T-helper 1 cell treated with Interleukin-12 subunit alpha and Interleukin-12 subunit beta and Interleukin-4 antibody, amounts not matched to agents 30 ng/mL and 1 ng/mL, for 36 hours (primary cell): Measurements from ENCODE around the gene NCR3LG1. TPM values are rescaled to one million over a fixed set of nuclear protein-coding genes. Genes with fewer than 3 reads are reported as not detected.

Source experiments
- intact Hi-C: fragments of 100-400 bp; cut with micrococcal nuclease; formaldehyde crosslinking; loops from one replicate; pipeline ENCODE4 v1.15.1; 2024
- total RNA-seq: library from RNA; stranded (reverse); gene quantifications from 2 replicates; pipeline ENCODE4 v1.2.3, GENCODE V29; 2022

Gene NCR3LG1
- total RNA-seq, 1 donor from 2014 or later: 0.88 TPM

DNA sequence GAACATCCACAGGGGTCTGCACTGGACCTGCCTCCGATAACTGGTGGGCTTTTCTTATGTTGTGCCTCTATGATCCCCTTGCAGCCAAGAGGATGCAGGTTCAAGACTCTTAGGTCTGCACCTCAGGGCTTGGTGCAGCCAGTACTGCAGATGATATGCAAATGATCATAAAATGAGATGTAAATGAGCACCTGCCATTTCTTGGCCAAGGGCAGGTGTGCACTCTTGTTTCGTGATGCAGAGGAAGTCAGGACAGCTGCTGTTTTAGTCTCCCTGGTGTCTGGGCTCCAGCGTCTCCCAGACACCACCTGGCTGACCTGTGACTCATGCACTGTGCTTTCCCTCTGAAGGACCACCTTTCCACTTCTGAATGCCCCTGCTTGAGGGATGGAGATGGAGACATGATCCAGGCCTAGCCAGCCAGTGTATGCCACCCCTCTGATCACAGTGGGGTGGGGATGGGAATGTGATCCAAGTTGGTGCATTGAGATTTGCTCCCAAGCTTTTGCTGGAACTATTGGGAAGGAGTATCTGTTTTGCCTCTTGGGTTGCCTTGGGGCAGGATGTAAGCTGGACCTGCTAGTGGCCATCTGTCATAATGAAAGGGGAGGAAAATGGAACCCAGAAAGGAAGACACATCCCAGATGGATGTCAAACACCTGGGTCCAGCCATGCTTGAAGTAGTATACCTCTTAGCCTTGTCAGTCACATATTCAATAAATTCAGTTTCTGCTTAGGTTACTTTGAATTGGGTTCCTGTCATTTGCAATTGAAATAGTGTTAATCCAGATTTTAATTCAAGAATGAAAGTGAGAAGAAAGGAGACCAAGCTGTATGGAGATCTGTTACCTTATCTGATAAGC, 40.1 kb downstream of the NCR3LG1 start:
- intact Hi-C loops: no loop called here

DNA sequence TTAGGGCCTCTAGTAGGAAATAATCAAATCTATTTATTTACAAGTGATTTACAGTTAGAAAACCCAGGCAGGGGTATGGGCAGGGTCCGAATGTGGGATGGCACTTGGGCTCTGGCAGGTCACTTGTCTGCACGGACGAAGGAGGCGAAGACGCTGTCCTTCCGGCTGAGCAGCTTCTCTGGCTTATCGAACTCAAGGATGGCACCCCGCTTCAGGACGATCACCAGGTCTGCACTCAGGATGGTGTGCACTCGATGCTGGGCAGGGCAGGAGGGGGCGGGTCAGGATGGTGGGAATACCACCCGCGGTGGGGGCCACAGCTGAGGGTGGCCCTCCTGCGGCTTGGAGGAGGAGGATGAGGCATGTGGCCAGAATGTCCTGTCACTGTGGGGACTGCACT, 41.3 kb downstream of the NCR3LG1 start:
- intact Hi-C loops: no loop called here

DNA sequence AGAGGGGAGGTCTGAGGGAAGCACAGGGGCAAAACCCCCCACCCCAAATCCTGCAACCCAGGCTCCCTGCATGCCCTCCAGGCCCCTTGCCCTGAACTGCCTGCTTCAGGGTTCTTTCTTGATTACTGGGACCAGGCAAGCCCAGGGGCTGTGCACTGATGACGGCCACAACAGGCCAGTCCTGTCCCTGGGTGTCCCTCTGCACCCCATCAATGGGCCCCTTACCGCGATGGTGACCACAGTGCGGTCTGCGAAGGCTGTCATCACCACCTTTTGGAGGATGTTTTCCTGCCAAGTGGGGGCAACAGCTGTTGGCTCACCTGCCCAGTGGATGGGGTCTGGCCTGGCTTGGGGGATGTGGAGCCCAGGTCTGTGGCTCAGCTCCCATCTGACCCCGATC, 41.9 kb downstream of the NCR3LG1 start:
- intact Hi-C loops: no loop called here

DNA sequence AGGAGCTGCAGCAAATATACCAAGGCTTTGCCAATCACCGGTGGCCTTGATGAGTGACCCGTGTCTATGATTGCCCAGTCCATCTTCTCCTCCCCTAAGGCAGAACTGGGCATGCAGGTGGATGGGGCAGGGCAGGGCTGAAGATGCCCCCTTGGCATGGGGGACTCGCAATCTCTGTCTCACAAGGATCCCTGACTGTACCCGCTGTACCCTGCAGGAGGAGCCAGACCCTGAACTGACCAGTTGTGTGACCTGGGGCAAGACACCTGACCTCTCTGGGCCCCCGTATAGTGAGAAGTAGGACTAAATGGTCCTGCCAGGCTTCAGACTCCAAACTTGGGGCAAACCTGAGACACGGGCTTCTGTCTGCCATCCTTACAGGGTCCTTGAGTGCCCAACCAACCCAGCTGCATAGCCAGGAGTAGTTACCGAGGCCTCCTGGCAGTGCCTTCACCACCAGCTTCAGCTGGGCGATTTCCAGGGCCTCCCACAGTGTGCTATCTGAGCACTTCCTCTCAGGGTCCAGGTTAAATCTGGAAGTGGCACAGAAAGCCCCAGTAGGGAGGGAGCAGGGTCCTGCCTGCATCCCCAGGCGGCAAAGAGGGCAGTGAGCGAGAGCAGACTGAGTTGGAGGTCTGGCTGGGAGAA, 43.3 kb downstream of the NCR3LG1 start:
- intact Hi-C loops: no loop called here

DNA sequence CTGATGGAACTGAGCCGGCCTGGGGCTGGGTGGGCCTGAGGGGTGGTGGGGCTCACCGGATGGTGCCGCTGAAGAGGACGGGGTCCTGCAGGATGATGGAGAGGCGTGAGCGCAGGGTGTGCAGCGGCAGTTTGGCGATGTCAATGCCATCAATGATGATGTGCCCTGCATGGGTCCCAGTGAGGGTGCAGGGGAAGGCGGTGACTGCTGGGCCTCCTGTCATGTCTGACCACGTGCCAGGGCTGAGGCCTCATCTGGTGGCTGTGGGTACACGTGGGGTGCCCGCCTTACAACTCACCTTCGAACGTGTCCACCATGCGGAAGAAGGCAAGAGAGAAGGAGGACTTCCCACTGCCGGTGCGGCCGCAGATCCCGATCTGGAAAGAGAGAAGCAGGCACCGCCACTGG, 44.0 kb downstream of the NCR3LG1 start:
- intact Hi-C loops: no loop called here

DNA sequence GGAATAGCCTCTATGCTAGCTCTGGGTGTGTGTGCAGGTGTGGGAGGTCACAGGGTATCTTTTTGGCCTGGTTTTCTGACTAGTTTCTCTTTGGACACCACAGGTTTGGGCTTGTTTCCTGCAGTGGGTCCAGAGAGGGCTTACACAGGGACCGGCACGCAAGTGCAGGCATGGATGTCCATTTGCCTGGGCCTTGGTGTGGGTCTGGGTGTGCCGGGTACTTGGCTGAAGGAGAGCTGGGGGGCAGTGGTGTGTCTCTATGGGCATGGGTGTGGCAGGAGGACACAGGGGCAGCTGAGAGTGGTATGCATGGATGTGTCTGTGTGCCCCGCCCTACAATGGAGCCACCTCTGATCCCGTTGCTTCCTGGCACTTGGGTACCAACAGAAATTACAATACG, 44.4 kb downstream of the NCR3LG1 start:
- intact Hi-C loops: no loop called here

DNA sequence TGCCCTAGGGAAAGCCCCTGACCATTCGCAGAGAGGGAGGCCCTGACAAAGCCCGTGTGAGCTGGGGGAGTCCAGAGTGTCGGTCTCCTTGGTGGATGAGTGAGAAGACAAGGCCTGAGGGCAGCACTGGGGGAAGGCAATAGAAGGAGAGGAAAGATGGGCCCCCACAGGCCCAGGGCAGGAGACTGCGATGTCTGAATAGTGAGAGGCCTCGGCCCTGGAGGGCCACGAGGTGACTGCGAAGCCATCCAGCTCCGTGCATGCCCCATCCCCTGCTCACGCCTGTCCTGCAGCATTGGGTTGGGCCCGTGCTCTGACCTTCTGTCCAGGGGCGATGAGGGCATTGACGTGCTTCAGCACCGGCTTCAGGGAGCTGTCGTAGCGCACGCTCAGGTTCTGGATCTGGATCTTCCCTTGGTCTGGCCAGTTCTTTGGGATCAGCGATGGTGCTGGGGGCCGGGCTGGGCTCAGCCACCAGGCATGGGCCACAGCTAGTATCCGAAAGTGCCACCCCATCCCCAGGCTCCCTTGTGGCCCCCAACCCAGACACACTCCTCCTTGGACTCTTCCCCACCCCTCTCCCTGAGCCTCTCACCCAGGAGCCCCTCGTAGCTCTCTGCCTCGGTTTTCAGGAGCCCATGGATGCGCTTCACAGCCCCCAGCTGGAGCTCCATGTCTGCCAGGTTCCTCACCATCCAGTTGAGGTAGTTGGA, 45.2 kb downstream of the NCR3LG1 start:
- intact Hi-C loops: no loop called here

DNA sequence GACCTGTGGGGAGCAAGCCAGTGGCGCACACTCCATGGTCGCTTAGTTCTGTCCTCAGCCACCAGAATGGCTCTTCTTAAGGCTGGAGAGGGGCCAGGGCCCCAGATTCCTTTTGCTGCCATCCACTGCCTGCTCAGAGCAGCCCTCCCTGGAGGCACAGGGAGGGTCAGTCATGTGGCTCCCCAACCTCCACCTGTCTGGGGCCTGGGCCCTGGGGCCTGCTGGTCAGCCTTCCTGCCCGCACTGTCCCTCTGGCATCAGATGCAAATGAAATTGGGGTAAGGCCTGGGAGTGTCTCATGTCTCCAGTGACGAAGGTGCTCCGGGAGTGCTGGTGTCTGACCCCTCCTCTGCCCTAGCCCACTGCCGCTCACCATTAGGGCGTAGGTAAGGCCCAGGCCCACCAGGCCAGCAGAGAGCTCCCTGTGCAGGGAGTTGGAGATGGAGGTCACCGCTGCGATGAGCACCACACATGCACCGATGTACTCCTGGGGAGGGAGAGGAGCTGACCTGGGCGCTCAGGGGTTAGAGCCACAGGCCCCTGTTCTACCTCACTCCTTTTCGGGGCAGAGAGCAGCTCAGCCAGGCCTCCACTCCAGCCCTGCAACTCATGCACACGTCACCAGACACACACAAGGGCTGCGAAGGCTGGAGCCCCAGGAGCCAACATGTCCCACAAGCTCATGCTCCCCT, 45.9 kb downstream of the NCR3LG1 start:
- intact Hi-C loops: no loop called here

DNA sequence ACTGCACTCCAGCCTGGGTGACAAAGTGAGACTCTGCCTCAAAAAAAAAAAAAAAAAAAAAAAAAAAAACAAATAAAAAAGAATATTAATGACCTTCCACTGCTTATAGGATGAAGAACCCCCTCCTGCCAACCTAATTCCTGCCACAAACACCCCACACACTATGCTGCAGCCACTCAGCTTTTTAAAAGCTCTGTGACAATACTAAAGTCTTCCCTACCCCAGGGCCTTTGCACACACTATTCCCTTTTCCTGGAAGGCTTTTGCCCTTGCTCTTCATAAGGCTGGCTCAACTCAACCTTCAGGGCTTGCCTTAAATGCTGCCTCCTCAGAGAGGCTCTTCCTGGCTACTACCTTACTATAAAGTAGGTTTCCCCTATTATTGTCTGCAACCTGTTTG, 47.6 kb downstream of the NCR3LG1 start:
- intact Hi-C loops: no loop called here

DNA sequence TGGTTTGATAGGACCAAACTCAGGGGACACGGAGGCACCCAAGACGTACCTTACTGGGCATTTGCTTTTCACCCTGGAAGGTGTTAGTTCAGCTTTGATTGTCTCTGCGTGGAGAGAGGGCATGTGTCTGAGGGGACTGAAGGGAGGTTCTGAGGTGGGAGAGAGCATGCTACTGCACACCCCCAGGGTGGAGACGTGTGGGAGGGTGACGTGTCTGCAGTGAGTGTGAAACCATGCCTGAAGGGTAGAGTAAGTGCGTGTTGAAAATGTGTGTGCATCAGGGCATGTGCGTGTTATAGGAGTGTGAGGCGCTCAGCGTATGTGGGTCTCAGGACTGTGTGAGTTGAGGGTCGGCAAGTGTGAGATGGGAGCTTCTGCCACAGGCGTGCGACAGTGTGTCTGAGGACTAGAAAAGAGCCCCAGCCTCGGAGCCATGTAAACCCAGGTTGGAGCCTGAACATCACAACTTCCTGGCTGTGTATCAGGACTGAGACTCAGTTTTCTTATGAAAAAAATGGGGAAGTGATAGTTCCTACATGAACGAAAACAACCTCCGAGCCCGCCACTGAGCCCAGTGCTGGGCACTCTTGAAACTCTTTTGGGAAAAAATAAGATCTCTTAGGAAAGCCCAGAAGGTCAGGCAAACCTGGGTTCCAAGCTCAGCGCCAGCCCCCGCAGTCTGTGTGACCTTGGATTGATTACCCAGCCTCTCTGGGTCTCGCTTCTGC, 48.6 kb downstream of the NCR3LG1 start:
- intact Hi-C loops: no loop called here

DNA sequence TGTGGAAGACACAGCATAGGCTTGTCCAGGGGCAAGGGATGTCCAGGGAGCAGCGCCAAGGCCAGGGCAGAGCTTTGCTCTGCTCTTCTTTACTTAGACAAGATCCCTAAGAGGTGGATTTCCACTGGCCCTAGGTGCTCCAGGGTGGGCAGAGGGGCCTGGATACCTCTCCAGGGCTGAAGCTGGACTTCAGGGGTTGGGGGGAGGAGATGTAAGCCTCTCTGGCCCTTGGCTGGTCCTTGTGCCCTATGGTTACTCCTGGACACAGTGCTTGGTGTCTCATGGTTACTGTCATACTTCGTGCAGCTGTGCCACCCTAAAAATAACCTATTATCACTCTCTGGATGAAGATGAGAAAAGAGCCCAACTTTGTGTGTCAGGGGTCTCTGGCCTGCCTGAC, 49.7 kb downstream of the NCR3LG1 start:
- intact Hi-C loops: no loop called here

DNA sequence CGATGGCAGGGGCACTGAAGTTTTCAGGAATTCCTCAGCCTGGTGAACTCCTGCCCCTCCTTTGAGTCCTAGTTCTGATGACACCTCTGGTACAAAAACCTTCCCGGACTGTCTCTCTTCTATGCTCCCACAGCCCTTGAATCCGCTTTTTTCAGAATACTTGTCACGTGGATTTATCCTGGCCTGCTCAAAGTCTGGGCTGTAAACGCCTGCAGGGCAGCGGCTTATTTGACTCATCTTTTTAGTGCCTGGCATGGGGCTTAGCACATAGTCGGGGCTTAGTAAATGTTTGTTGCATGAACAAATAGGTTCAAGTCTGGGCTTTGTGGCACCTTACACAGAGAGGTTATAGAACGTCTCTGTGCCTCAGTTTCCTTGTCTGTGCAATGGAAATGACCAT, 50.2 kb downstream of the NCR3LG1 start:
- intact Hi-C loops: no loop called here

DNA sequence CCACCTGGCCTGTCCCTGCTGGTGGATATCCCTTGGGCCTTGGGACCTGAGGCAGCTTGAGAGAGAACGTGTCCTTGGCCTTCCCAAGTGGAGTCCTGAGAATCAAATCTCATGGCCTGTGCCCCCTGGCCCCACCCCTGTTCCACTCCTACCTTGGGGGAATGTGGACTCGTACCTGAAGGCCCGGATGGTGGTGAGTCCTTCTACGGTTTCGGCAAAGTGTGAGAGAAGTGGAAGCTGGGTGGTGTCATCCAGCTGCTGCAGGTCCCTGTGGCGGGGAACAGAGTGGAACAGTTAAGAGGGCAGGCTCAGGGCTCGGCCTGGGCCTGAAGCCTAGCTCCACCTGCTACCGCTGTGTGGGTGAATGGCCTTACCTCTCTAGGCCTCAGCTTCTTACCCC, 50.9 kb downstream of the NCR3LG1 start:
- intact Hi-C loops: no loop called here

DNA sequence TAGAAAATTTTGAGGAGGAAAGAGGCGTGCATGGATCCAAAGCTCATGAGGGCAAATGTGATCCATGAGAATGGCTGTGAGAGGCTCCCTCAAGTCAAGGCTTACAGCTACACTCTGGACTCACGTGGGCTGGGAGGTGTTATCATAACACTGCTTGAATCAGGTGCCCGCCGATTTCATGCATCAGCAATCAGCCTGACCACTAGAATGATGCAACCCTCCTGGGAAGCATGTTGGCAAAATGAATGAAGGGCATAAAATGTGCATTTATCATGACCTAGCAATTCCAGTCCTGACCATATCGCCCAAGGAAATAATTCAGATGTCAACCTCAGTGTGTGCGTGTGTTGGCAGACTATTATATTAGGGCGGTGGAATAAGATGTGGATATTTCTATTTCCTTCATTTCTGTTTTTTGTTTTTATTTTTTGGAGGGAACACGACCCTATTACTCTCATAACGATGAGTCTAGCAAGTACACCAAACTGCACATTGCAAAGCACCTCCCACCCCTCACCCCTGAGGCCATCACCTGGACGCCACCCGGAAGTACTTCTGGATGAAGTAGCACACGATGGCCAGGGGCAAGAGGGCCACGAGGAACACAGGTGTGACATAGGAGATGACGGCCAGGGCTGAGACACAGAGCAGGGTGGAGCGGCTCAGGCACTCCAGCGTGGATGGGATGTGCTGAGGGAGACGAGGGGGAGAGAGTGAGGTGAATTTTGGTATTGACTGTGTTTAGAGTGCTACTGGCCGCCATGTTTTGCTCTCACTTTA, 52.6 kb downstream of the NCR3LG1 start:
- intact Hi-C loops: no loop called here

DNA sequence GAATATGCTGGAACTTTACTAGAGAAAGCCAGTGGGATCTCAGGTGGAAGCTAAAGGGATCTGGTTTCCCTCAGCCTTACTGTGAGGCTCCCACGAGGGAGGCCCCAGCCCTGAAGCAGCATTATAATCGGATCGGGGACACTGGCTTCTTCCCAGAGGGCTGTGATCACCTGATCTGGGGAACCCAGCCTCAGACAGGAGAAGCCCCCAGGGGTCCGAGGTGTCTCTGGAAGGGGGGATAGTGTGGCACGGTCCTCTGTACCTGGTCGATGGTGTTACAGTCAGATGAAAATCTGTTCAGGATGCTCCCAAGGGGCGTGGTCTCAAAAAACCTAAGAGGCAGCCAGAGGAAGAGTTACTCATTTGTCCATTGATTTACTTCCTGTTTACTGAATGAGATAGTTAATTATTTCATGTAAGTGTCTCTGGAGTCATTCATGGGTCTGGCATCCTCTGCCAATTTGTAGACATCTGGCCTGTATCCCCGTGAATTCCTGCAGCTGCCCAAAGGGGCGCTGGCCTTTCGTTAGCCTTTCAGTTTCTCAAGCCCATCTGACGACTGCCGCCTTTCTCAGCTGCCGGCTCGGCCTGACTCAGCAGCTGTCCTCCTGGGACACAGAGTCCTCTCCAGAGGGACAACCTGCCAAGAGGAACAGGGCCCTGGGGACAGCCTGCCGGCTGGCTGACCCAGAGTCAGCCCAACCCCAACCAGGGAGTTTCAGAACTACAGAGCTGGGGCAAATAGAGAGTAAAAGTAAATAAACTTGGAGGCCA, 53.8 kb downstream of the NCR3LG1 start:
- intact Hi-C loops: no loop called here

DNA sequence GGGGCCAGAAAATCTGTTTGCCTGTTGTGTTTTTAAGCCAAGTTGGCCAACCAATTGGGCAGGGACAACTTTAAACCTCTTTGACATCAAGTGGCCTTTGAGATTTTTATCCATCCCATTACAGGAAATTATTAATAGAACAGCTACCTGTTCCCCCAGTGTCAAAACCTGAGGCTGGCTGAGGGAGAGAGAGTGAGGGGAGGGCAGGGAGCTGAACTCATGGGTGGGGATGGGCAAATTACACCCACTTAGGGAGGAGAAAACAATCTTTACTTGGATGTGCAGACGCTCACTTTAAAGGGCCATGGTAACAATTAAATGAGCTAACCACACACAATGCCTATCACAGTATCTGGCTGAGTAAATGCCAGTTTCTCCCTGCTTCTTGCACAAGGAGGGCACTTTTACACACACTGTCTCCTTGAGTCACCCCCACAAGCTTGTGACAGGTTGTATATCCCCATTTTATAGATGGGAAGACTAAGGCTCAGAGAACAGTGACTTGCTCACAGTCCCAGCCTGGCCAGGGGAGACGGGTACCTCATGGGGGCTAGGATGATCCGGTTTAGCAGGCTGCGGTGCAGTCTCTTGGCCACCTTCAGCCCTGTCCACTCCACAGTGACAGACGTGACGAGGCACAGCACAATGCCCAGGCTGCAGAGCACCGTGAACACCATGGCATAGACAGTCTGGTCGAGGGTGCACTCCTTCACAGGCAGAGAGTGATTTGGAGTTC, 54.6 kb downstream of the NCR3LG1 start:
- intact Hi-C loops: no loop called here

DNA sequence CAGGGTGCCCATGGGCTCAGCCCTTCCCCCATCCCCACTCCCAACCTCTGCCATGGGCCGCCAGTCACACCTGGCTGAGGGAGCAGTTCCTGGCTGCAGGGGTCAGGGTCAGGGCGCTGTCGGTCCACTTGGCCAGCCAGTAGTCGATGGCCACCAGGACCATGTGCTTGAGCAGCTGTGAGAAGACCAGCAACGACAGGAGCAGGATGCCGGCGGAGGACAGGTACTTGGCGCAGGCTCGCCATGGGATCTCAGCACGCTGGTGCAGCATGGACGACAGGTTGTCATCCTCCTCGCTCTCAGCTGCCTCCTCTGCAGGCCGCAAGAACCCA, 55.2 kb downstream of the NCR3LG1 start:
- intact Hi-C loops: no loop called here

DNA sequence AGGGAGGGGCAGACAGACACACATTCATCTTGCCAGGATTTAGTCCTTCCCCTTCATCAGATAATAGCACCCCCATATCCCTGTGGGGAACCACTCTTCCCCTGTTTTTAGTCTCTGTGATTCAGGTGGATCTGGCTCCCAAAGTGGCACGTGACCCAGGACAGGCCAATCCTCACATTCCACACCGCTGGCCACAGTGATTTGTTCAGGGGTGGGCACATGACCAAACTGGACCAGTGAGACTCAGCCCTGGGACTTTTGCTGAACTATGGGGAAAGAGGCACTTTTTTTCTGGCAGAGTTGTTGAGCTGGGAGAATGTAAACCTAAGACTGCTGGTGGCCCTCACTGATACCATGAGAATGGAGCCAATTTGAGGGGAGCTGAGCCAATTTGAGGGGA, 56.0 kb downstream of the NCR3LG1 start:
- intact Hi-C loops: no loop called here

DNA sequence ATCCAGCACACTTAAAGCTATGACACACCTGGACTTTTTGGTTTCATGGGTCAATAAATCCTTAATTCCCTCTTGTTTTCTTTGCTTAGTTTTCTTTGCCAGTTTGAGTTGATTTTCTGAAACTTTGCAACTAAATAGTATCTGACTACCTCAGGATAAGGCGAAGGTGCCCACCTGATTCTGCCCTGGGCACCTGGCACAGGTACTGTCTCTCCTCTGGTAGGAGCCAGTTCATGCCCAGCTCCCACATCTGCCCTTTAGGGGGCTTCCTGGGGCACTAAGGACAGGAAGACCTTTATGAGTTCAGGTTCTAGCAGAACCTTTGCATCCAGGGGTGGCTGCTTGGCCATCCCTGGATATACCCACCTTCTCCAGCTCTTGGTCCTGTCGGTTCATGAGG, 56.4 kb downstream of the NCR3LG1 start:
- intact Hi-C loops: no loop called here
